ENCODE results near the gene ZNF777.

DNA sequence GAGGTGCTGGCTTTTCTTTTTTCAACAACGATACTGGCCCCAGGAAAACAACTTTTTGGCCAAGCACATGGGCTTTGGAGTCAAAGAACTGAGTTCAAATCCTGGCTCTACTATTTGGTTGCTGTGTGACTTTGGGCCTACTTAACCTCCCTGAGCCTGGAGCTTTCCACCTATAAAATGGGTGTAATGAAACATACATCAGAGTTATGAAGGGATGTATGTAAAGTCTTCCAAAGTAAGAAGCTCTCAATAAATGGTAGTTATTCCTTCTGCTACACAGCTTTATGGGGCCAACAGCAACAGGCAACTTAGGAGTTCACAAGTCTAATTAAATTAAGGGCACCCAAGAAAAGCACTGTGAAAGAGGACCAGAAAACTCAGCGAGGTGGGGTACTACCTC lies 33.0 kb downstream of the ZNF777 start:
- TF ChIP-seq, protein P1, sequence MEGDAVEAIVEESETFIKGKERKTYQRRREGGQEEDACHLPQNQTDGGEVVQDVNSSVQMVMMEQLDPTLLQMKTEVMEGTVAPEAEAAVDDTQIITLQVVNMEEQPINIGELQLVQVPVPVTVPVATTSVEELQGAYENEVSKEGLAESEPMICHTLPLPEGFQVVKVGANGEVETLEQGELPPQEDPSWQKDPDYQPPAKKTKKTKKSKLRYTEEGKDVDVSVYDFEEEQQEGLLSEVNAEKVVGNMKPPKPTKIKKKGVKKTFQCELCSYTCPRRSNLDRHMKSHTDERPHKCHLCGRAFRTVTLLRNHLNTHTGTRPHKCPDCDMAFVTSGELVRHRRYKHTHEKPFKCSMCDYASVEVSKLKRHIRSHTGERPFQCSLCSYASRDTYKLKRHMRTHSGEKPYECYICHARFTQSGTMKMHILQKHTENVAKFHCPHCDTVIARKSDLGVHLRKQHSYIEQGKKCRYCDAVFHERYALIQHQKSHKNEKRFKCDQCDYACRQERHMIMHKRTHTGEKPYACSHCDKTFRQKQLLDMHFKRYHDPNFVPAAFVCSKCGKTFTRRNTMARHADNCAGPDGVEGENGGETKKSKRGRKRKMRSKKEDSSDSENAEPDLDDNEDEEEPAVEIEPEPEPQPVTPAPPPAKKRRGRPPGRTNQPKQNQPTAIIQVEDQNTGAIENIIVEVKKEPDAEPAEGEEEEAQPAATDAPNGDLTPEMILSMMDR (IDR thresholded peaks at IDR 0.05): no peak
- TF ChIP-seq POLR2A (IDR thresholded peaks at IDR 0.05): no peak

All from heart left ventricle (tissue), 13 donors.